ENCODE data around the gene HS6ST3. TPM values are rescaled to one million over a fixed set of nuclear protein-coding genes. Genes with fewer than 3 reads are reported as not detected.

The HS6ST3 gene
- total RNA-seq, 1 experiment from 2014 or later: 1.2 TPM

GRCh38 chr13:96053003-96053703, 36.8 kb upstream of the HS6ST3 start, which contains the start of gene UGGT2 (continued):
- no peak for TF ChIP-seq ZSCAN18 (CRISPR knock-in tag; IDR thresholded peaks at IDR 0.05)
- TF ChIP-seq SP1 (CRISPR knock-in tag; conservative IDR thresholded peaks at IDR 0.05): peak; percentile 65
- peak; percentile 96 for TF ChIP-seq FOXP1 (CRISPR knock-in tag; IDR thresholded peaks at IDR 0.05; ENCODE audit: borderline replicate concordance)
- peak; percentile 90 for TF ChIP-seq MAX (CRISPR knock-in tag; IDR thresholded peaks at IDR 0.05)
- no peak for TF ChIP-seq CDX4 (CRISPR knock-in tag; IDR thresholded peaks at IDR 0.05; ENCODE audit: borderline replicate concordance)
- no peak for TF ChIP-seq ZNF396 (CRISPR knock-in tag; IDR thresholded peaks at IDR 0.05; ENCODE audit: borderline replicate concordance)
- TF ChIP-seq NR3C1 (CRISPR knock-in tag; conservative IDR thresholded peaks at IDR 0.05; ENCODE audit: low read depth): 0 out of 2 replicates have a peak, but pooled peaks have one; percentile 82
- TF ChIP-seq USF1 (CRISPR knock-in tag; IDR thresholded peaks at IDR 0.05): peak; percentile 10; the same call in 1 of the 2 replicates
- 0 out of 2 replicates have a peak, but pooled peaks have one; percentile 44 for TF ChIP-seq ZNF512 (CRISPR knock-in tag; IDR thresholded peaks at IDR 0.05; ENCODE audit: borderline replicate concordance)

GRCh38 chr13:96065849-96066248, 24.1 kb upstream of the HS6ST3 start:
- CTCF ChIA-PET: interaction anchor here (2.0 kb wide), 1 partner anchor 8 kb away, joined by 7 read pairs; no protein-coding TSS in a partner anchor
- ATAC-seq (no peak), DNase-seq (ENCODE audit: low spot score) (no peak)
- Mint-ChIP-seq H3K27me3 (ENCODE audit: low read depth) (no peaks in the 10 kb centered on the region; the same call in 1 of the 2 replicates), H3K9me3 (peaks cover 7% of the 10 kb centered on the region), H3K4me1 (peaks cover 2% of the 10 kb centered on the region; the same call in 1 of the 2 replicates), H3K27ac (no peak overlapping the region), H3K36me3 (no peaks in the 10 kb centered on the region), H3K4me3 (no peak overlapping the region)
- TF ChIP-seq USF1 (CRISPR knock-in tag; IDR thresholded peaks at IDR 0.05) (no peak), ZNF121 (CRISPR knock-in tag; IDR thresholded peaks at IDR 0.05) (no peak), ESRRA (CRISPR knock-in tag; IDR thresholded peaks at IDR 0.05; ENCODE audit: borderline replicate concordance) (no peak), ATF1 (CRISPR knock-in tag; IDR thresholded peaks at IDR 0.05) (no peak), CREM (CRISPR knock-in tag; IDR thresholded peaks at IDR 0.05) (no peak), EMX1 (CRISPR knock-in tag; IDR thresholded peaks at IDR 0.05) (no peak), MXD4 (CRISPR knock-in tag; IDR thresholded peaks at IDR 0.05; ENCODE audit: borderline replicate concordance) (no peak), ARID4B (CRISPR knock-in tag; IDR thresholded peaks at IDR 0.05; ENCODE audit: borderline replicate concordance) (no peak), ZNF423 (CRISPR knock-in tag; IDR thresholded peaks at IDR 0.05) (no peak), NR3C1 (CRISPR knock-in tag; conservative IDR thresholded peaks at IDR 0.05; ENCODE audit: low read depth) (no peak), E2F5 (CRISPR knock-in tag; IDR thresholded peaks at IDR 0.05) (no peak)
- POLR2A ChIA-PET: no interaction called here

All from WTC11 (cell line).